Sigmoid colon (tissue), 7 donors: ENCODE data around the gene RTKN2. TPM values are rescaled to one million over a fixed set of nuclear protein-coding genes. Genes with fewer than 3 reads are reported as not detected.
"Not testable (repeated sequence)": the region's sequence is repeated elsewhere in the genome, so short reads cannot be mapped to it uniquely, and the experiment has no call there.

Experiments used
- DNase-seq: peaks from one replicate; pipeline ENCODE4 v3.0.0-alpha.2; 2019
- H3K27ac ChIP-seq, 4 donors: fragments of 200-600 bp; sonication (generic); one replicate each; pipeline ENCODE4 v1.5.1; 2016 to 2019; ENCODE audit warnings: mild to moderate bottlenecking in 1 of 4
- H3K27me3 ChIP-seq, 3 donors: fragments of 200-600 bp; sonication (generic); one replicate each; pipeline ENCODE4 v1.5.1; 2019; ENCODE audit warnings: mild to moderate bottlenecking in 1 of 3
- H3K36me3 ChIP-seq, 4 donors: fragments of 200-600 bp; sonication (generic); one replicate each; pipeline ENCODE4 v1.5.1; 2016 to 2019
- H3K4me1 ChIP-seq, 4 donors: fragments of 200-600 bp; sonication (generic); one replicate each; pipeline ENCODE4 v1.5.1; 2017 to 2019
- H3K4me3 ChIP-seq, 4 donors: fragments of 200-600 bp; sonication (generic); one replicate each; pipeline ENCODE4 v1.5.1; 2017 to 2019; ENCODE audit warnings: mild to moderate bottlenecking in 2 of 4, moderate library complexity in 1 of 4
- H3K9me3 ChIP-seq, 4 donors: fragments of 200-600 bp in 3 of 4; sonication (generic) in 3 of 4; one replicate each; pipeline versions ENCODE4 v1.5.1 to v1.6.1; 2013 to 2019
- EP300 ChIP-seq, 4 donors: sonication (generic); formaldehyde crosslinking; IDR thresholded peaks; one replicate each; pipeline ENCODE4 v1.6.1; 2017; ENCODE audit warnings: antibody characterized with exemption in 4 of 4
- POLR2A ChIP-seq, 2 donors: fragments of 450-650 bp; IDR thresholded peaks; one replicate each; pipeline ENCODE4 v1.6.1; 2016; ENCODE audit warnings: antibody characterized with exemption in 2 of 2, mild to moderate bottlenecking in 2 of 2, moderate library complexity in 2 of 2
- POLR2AphosphoS5 ChIP-seq, 4 donors: sonication (generic); formaldehyde crosslinking; IDR thresholded peaks; one replicate each; pipeline ENCODE4 v1.6.1; 2017; ENCODE audit warnings: antibody characterized with exemption in 4 of 4
- WGBS, 2 donors: extraction: QIAGEN DNeasy Blood & Tissue Kit; methylation state at CpG; one replicate each; pipeline ENCODE4 v1.1.7; 2013; 5-methylcytosine and 5-hydroxymethylcytosine counted together
- intact Hi-C: fragments of 100-400 bp; cut with DNase I; formaldehyde crosslinking; loops from one replicate; pipeline ENCODE4 v1.15.1; 2023
- polyA plus RNA-seq, 3 donors: library from polyadenylated mRNA; stranded (reverse); fragments of 200-250 nt; gene quantifications; one replicate each; pipeline ENCODE4 v1.2.3, GENCODE V29; 2013
- total RNA-seq, 4 donors: library from RNA; depleted of rRNA; stranded (reverse); fragments of >200 nt; gene quantifications; one replicate each; pipeline ENCODE4 v1.1.0, GENCODE V29; 2016
- TF ChIP-seq, protein P1 (sequence below), 4 experiments: fragments of 450-650 bp in 3 of 4; fragments of 200-600 bp in 1 of 4; IDR thresholded peaks; one replicate each; pipeline ENCODE4 v1.5.1; 2016 to 2019; ENCODE audit warnings: antibody characterized with exemption in 4 of 4, mild to moderate bottlenecking in 3 of 4, moderate library complexity in 2 of 4
- donor health status: healthy with polysubstance abuse.
- donor health status: Bipolar disorder and iron deficiency.
- donor health status: healthy.

Gene RTKN2
- total and polyA plus RNA-seq, 7 donors = 0.60 to 2.0 (median 1.2) TPM; not detected in 4

GRCh38 chr10:62297857-62298256, 29.2 kb upstream of the RTKN2 start:
- intact Hi-C loops = no loop called here
- Histone ChIP-seq H3K4me1 (no peaks in the 10 kb centered on the region), H3K27ac (no peak overlapping the region), H3K4me3 (no peak overlapping the region), H3K36me3 (no peaks in the 10 kb centered on the region), H3K27me3 (no peaks in the 10 kb centered on the region), H3K9me3 (no peaks in the 10 kb centered on the region)
- no peak for TF ChIP-seq EP300 (IDR thresholded peaks at IDR 0.05)
- no peak for TF ChIP-seq POLR2A (IDR thresholded peaks at IDR 0.05)
- TF ChIP-seq POLR2AphosphoS5 (IDR thresholded peaks at IDR 0.05) = no peak
- TF ChIP-seq, protein P1, sequence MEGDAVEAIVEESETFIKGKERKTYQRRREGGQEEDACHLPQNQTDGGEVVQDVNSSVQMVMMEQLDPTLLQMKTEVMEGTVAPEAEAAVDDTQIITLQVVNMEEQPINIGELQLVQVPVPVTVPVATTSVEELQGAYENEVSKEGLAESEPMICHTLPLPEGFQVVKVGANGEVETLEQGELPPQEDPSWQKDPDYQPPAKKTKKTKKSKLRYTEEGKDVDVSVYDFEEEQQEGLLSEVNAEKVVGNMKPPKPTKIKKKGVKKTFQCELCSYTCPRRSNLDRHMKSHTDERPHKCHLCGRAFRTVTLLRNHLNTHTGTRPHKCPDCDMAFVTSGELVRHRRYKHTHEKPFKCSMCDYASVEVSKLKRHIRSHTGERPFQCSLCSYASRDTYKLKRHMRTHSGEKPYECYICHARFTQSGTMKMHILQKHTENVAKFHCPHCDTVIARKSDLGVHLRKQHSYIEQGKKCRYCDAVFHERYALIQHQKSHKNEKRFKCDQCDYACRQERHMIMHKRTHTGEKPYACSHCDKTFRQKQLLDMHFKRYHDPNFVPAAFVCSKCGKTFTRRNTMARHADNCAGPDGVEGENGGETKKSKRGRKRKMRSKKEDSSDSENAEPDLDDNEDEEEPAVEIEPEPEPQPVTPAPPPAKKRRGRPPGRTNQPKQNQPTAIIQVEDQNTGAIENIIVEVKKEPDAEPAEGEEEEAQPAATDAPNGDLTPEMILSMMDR (IDR thresholded peaks at IDR 0.05) = no peak
- 71 to 72% methylated on average over 5 of the region's 5 CpGs for WGBS, 2 donors
- no peak for DNase-seq

GRCh38 chr10:62284221-62284620, 15.6 kb upstream of the RTKN2 start:
- H3K27me3 ChIP-seq = no peaks in the 10 kb centered on the region
- TF ChIP-seq POLR2A (IDR thresholded peaks at IDR 0.05) (no peak), EP300 (IDR thresholded peaks at IDR 0.05) (no peak), POLR2AphosphoS5 (IDR thresholded peaks at IDR 0.05) (no peak)
- TF ChIP-seq, protein P1 (IDR thresholded peaks at IDR 0.05) = no peak
- no peak overlapping the region for H3K27ac ChIP-seq
- no peak for DNase-seq
- no peak overlapping the region for H3K4me3 ChIP-seq
- no peaks in the 10 kb centered on the region for H3K9me3 ChIP-seq
- H3K4me1 ChIP-seq = no peaks in the 10 kb centered on the region
- intact Hi-C loops = no loop called here
- no peaks in the 10 kb centered on the region for H3K36me3 ChIP-seq

DNA sequence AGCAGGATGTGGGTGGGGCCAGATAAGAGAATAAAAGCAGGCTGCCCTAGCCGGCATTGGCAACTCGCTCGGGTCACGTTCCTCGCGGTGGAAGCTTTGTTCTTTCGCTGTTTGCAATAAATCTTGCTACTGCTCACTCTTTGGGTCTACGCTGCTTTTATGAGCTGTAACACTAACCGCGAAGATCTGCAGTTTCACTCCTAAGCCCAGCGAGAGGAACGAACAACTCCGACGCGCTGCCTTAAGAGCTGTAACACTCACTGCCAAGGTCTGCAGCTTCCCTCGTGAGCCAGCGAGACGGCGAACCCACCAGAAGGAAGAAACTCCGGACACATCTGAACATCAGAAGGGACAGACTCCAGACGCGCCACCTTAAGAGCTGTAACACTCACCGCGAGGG, 12.7 kb upstream of the RTKN2 start:
- DNase-seq, H3K9me3 ChIP-seq, H3K4me3 ChIP-seq, H3K27ac ChIP-seq, H3K36me3 ChIP-seq, intact Hi-C loops, H3K4me1 ChIP-seq, H3K27me3 ChIP-seq: not testable (repeated sequence)
- 94% methylated on average over 24 of the region's 24 CpGs for WGBS, 2 donors

DNA sequence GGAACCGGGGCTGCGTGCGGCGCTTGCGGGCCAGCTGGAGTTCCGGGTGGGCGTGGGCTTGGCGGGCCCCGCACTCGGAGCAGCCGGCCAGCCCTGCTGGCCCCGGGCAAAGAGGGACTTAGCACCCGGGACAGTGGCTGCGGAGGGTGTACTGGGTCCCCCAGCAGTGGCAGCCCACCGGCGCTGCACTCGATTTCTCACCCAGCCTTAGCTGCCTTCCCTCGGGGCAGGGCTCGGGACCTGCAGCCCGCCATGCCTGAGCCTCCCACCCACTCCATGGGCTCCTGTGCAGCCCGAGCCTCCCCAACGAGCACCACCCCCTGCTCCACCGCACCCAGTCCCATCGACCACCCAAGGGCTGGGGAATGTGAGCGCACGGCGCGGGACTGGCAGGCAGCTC, 11.7 kb upstream of the RTKN2 start:
- WGBS, 2 donors = 94 to 97% methylated on average over 28 of the region's 28 CpGs
- H3K27ac ChIP-seq, H3K27me3 ChIP-seq, H3K4me3 ChIP-seq, H3K36me3 ChIP-seq, intact Hi-C loops, H3K4me1 ChIP-seq, DNase-seq, H3K9me3 ChIP-seq: not testable (repeated sequence)

DNA sequence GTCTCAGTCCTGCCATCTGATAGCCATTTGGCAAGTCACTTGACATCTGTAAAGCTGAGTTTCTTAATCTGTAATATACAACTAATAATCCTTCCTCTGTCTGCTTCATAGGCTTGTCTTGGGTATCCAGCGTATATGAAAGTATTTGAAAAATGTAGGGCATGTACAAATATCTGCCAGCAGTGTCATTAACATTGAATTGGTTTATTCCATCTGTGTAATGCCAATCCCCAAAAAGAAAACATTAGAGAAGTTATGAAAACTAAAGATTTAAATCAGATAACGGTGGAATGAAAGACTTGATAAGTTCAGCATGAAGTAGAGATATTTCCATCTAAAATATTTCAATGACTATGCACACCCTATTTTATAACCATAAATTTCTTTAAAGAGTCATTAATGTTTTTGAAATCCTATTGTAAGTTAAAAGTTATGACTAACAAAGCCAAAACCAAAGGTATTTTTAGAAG, 9.8 kb upstream of the RTKN2 start:
- 73 to 78% methylated on average over 2 of the region's 2 CpGs for WGBS, 2 donors
- no peaks in the 10 kb centered on the region for H3K27me3 ChIP-seq
- no peaks in the 10 kb centered on the region for H3K4me1 ChIP-seq
- no peaks in the 10 kb centered on the region for H3K9me3 ChIP-seq
- no peak for DNase-seq
- no peak overlapping the region for H3K27ac ChIP-seq
- TF ChIP-seq POLR2AphosphoS5 (IDR thresholded peaks at IDR 0.05) = no peak
- TF ChIP-seq, protein P1 (IDR thresholded peaks at IDR 0.05) = no peak
- TF ChIP-seq POLR2A (IDR thresholded peaks at IDR 0.05) = no peak
- TF ChIP-seq EP300 (IDR thresholded peaks at IDR 0.05) = no peak
- H3K4me3 ChIP-seq = no peak overlapping the region
- intact Hi-C loops = no loop called here
- H3K36me3 ChIP-seq = no peaks in the 10 kb centered on the region

DNA sequence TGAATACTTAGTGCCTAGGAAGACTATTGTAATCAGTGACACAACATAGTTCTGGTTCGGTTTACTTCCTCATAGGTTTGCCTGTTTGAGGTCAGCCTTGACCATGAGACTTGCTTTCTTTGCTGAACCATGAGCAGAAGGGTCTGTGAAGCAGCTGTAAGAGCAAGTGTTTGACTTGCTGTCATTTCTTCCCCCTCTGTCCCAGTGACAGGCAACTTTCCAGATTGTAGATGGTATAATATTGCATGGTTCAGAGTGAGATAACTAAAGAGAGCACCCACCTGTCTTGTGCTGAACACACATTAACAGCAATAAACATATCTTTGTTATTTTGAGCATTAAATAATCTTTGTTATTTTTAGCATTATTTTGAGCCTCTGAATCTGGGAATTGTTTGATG, 9.3 kb upstream of the RTKN2 start:
- TF ChIP-seq POLR2A (IDR thresholded peaks at IDR 0.05) (no peak), POLR2AphosphoS5 (IDR thresholded peaks at IDR 0.05) (no peak), EP300 (IDR thresholded peaks at IDR 0.05) (no peak)
- TF ChIP-seq, protein P1 (IDR thresholded peaks at IDR 0.05) = no peak
- Histone ChIP-seq H3K27me3 (no peaks in the 10 kb centered on the region), H3K4me1 (no peaks in the 10 kb centered on the region), H3K27ac (no peak overlapping the region), H3K9me3 (no peaks in the 10 kb centered on the region), H3K4me3 (no peak overlapping the region), H3K36me3 (no peaks in the 10 kb centered on the region)
- intact Hi-C loops = no loop called here
- WGBS, 2 donors = 72% methylated on average over 1 of the region's 1 CpG
- DNase-seq = no peak
